DLD1 (cell line): ENCODE data around the gene CFAP410.

Source experiments
- in situ Hi-C: cut with HindIII; loops from 2 replicates; pipeline ENCODE4 v1.10.0; 2017; ENCODE audit warnings: low sequenced_read_pairs

CFAP410 gene

DNA sequence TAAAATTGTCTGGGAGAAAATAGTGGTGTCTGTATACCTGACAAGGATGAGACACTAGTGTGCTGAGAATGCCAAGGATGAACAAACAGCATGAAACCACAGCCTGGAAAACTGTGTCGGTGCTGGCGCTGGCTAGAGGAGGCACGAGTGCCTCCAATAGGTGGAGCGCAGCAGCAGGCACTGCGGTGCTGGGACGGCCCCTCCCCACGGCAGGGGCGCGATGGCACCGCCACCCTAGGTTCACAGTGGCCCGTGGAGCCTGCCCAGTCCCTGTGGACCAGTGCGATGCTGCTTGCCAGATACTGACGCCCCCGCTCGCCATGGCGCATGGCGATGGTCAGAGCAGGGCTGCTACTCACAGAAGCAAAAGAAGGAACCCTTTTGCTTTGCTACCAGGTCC lies 6.8 kb downstream of the CFAP410 start:
- in situ Hi-C loops = loop anchor here (10.0 kb wide), 1 partner anchor 152 kb away; no protein-coding TSS in a partner anchor

DNA sequence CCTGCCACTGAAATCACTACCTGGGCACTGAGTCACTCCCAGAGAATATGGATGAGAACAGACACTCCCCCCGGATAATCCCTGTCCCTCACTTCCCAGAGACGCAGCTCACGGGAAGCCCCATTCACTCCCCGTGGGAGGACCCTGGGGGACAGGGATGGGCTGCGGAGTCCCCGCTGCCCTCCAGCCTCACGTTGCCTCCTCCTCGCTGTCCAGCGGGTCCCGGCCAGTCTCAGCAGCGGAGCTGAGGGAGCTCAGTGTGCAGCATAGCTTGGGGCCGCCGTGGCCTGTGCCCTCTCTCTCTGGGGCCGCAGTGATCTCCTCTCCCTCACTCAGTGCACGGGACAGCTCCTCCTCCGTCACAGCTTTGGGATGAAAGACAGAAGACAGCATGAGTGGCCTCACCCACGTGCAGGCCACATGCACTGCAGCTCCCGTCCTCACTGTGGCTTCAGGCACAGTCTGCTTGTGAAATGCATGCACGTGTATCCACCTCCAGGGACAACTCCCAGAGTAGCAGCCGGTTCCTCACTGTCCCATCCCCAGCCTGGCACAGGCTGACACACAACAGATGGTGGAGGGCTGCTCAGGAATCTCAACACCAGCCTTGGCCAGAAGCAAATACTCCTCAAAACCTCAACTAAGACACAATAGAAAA lies 7.4 kb downstream of the CFAP410 start:
- in situ Hi-C loops = loop anchor here (10.0 kb wide), 1 partner anchor 153 kb away; no protein-coding TSS in a partner anchor

DNA sequence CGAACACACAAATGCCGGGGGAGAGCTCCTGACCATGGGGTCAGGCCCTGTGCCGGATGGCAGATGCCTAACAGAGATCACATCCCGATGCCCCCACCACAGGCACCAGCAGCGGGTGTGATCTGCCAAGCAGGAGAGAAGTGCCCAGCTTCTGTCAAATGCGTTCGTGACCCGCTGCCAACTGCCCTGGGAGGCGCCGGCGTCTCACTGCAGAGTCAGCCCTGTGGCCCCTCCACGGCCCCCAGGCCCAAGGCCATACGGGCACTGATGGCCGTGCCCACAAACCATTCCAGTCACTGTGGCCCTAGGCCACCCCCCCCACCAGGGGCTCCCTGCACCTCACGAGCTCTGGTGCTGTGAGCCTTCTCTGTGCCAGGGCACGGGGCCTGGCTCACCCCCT lies 8.0 kb downstream of the CFAP410 start:
- in situ Hi-C loops = loop anchor here (10.0 kb wide), 1 partner anchor 154 kb away; no protein-coding TSS in a partner anchor

DNA sequence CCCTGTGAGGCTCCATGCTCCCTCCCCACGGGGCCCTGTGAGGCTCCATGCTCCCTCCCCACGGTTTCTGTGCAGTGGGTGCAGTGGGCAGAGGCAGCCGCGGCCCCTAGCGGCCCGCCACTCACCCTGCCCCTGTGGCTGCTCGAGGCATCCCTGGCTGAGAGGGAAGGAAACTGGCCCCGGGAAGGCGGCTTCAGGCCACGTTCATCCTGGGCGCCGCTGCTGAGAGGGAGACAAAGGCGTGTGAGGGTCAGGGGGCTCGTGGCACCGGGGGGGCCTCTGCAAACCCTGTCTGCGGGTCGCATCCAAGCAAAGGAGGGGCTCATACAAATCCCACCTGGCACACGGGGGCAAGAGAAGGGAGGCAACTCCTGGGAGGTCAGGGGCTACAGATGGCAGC lies 8.5 kb downstream of the CFAP410 start:
- in situ Hi-C loops = loop anchor here (10.0 kb wide), 1 partner anchor 154 kb away; no protein-coding TSS in a partner anchor

DNA sequence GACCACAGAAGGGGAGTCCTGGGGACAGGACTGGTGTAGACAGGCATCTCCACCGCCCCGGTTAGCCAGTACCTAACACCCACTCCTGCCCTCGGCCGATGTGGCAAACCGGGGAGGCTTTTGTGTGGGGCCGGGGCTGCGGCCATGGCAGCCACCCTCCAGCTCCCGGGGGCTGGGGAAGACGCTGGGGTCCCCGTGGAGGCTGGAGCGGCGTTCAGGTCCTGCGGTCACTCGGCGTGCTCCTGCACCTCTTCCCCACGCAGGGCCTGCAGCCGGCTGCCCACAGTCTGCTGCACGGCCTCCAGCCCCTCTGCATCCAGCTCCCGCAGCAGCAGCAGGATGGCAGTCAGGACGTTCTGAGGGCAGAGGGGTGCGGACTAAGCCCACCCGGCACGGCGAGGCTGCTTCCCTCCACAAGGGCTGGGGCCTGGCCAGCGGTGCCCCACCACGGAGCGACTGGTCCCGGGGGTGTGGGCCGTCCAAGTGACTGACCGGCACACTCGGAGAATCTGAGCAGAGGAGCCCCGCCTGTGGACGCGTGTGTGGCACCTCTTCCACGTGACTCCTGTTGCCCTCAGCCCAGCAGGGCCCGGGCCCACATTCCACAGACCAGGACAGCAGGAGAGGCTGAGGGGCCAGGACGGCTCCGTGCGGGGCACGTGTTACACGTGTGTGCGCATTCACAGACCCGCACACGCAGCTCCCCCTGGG lies 9.1 kb downstream of the CFAP410 start:
- in situ Hi-C loops = loop anchor here (10.0 kb wide), 1 partner anchor 155 kb away; no protein-coding TSS in a partner anchor

DNA sequence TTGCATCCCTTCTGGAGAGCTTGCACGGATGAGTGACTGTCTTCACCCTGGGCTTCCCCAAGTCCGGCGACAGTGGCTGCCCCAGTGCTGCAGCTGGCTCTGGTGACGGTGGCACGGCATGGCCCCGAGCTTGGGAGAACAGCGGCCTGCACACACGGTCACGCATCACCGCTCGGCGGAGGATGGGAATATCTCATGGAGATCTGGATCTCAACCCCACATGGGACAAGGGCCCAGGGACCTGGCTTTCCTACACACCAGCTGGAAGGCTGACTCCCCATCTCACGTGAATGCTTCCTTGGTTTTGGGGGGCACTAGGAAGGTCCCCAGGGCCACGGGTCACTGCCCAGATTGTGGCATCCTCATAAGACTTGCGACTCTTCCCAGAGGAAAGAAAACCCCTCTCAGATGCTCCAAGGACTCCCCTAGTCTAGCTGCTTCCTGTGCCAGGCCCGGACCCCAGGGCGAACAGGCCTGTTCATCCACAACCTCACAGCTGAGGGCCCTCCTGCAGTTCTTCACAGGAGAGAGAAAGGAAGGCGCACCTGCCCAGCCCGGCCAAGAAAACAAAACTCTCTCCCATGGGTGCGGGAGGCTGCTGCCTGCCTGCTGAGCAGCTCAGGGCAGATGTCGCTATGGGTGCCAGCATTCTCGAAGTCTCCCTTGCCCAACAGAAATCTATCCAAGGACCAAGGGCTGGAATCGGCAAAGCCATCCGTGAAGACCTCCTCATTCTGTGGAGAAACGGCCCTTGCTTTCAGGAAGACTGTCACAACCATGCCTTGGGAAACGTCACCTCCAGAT lies 9.9 kb downstream of the CFAP410 start:
- in situ Hi-C loops = no loop called here

DNA sequence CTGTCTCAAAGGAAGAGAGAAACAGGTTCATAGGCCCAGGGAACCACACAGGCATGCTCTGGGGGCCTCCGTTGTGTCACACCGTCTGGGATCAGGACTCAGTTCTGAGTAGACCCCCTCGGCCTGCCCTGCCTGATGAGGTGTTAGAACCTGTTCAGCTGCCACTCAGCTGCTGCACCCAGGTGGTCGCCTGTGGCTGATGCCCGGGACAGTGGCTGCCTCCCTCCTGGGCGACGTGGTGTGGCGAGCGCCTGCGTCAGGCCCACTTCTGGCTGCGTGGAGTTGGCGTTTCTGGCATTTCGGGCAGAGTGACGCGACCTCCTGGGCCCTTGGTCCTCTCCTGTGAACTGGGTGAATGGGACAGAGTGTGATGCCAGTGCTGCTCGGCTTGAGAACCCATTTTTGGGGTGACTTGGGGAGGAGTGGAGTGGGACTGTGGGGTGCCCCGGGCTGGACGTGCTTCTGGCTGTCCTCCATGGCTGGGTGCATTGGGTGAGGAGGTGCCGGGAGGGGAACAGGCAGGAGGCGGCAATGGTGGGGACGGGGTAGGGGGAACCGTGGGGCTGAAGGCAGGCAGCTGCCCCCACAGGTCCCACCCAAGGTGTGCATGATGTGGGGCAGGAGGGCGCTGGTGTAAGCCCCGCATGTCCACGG lies 10.8 kb downstream of the CFAP410 start:
- in situ Hi-C loops = no loop called here

DNA sequence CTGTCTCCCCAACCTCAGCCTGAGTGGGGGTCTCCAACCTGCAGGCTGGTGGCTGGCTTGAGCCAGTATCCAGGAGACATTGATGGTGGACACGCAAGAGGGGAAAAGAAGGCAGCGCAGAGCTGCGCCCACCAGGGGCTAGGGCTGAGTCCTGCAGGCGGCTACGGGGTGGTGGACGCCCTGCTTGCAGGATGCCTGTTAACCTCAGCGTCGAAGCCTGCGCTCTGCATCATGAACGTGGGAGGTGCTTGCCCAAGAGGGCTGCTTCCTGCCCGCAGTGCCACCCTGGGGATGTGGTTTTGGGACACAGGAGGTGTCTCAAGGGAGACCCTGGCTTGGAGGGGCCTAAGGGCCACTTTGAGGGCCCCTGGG lies 11.6 kb downstream of the CFAP410 start:
- in situ Hi-C loops = no loop called here

DNA sequence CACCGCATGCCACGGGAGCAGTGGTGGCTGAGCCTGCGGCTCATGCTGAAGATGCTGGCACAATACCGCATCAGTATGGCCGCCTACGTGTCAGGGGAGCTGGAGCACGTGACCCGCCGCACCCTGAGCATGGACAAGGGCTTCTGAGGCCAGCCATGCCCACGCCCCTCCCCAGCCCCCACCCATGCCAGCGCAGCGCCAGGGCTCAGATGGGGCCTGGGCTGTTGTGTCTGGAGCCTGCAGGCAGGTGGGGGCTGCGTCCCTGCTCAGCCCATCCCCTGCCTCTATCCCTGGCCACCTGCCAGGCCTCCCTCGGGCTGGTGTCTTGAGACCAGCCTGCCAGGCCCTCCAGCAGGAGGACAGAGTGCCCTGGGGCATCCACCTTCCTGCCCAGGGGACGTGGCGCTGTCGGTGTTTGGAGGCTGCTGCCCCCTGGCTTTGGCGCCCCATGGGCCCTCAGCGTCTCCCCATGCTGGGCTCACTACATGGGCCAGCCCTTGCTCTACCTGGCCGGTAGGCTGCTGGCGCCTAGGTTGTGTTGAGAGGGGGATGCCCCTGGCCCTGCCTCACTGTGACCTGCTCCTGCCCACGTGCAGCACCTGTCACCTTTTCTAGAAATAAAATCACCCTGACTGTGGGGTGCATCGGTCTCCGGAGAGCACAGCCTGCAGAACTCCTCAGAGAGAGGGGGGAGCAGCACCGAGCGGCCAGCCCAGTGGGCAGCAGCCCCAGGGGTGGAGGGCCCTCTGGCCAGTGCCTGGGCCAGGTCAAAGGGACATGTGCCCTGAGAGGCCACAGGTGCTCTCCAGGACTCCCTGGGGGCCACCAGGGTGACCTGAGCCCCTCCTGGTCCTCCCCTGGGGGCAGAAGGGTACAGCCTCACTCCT lies 12.2 kb downstream of the CFAP410 start:
- in situ Hi-C loops = no loop called here

DNA sequence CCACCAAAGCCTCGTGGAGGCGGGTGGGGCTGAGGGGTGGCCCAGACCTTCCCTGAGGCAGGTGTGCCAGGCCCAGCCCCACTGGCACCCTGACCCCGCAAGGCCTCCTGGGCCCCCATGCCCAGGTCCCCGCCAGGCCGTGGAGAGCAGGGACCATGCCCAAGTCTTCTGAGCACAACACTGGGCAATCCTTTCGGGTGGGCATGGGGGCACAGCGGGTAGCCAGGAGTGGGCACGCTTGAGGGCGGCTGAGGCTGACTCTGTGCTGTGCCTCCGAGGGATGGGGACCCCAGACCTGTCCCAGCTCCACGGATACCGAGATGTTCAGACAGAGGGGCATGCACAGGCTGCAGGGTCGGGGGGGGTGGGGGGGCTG lies 12.9 kb downstream of the CFAP410 start:
- in situ Hi-C loops = no loop called here

DNA sequence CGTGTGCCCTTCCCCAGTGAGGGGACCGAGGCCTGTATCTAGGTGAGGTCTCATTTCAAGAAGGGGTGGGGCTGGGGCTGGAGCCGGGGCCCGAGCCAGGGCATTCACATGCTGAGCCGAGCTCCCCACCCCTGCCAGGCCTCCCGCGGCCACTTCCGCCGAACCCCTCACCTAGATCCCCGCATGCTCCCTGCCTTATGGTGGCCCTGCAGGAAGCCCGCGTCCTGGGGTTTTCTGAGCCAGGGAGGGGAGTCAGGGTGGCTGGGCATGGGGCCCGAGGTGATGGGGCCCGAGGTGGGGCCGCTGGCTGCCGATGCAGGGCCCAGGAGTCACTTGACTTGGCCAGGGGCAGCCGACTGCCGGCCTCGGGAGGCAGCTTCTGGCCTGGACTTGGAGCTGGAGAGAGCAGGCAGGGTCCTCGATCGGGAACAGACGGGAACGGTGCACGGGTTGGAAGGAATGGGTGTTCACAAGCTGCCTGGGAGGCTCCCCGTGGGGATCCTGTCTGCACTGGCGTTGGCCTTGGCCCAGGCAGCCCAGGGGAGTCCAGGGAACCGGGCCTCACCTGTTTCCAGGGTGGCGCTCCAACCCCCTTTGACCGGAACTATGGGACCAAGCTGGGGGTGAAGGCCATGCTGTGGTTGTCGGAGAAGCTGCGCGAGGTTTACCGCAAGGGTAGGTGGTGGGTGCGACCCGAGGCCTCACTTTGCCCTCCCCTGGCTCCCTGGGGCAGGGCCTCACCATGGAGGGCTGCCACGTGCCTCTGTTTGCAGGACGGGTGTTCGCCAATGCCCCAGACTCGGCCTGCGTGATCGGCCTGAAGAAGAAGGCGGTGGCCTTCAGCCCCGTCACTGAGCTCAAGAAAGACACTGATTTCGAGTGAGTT lies 13.6 kb downstream of the CFAP410 start:
- in situ Hi-C loops = no loop called here

DNA sequence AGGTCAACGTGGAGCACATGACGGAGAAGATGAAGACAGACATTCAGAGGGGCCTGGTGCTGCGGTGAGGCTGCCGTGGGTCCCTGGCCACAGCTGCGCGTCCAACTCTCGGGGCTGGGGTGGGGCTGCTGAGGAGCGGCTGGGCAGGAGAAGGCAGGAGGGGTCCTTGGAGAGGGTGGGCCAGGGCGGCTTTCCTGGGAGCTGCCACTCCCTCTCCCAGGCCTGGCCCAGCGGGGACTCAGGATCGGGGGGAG lies 14.4 kb downstream of the CFAP410 start:
- in situ Hi-C loops = no loop called here

DNA sequence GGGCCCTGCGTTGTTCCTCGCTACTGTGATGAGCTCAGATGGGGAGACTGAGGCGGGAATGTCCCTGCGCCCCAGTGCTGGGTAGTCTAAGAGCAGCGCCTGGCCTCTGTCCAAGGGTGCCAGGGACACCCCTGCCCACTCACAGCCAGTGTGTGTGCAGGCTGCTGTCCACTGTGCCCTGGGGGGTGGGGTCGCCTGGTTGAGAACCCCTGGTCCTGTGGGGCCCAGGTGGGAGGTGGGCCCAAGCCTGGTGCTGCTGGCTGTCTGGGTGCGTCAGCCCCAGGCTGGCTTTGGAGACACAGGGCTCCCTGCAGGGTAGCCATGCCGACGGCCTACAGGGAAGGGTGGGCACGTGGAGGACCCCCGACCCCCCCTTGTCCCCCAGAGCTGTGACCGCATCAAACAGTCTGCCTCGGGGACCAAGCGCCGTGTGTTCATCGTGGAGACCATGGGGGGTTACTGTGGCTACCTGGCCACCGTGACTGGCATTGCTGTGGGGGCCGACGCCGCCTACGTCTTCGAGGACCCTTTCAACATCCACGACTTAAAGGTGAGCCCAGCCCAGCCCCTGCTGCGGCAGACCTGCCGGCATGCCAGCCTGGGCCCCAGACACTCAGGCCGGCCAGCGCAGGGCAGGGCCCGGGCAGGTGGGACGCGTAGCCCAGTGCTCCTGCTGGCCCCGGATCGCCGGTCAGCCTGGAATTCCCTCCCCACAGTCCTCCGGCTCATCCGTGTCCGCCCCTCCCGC lies 14.9 kb downstream of the CFAP410 start:
- in situ Hi-C loops = no loop called here

DNA sequence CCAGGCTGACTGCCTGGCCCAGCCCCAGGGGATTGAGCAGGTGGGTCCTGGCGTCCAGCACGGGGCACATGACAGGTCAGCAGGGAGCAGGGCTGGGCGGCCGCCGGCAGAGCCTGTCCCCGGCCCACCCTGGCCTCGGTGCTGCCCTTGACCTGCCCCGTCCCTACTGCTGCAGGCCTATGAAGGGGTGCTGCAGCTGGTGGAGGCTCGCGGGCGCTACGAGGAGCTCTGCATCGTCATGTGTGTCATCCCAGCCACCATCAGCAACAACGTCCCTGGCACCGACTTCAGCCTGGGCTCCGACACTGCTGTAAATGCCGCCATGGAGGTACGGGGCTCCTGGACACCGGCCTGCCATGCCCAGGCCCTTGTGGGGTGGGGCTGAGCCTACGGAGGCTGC lies 15.6 kb downstream of the CFAP410 start:
- in situ Hi-C loops = no loop called here

DNA sequence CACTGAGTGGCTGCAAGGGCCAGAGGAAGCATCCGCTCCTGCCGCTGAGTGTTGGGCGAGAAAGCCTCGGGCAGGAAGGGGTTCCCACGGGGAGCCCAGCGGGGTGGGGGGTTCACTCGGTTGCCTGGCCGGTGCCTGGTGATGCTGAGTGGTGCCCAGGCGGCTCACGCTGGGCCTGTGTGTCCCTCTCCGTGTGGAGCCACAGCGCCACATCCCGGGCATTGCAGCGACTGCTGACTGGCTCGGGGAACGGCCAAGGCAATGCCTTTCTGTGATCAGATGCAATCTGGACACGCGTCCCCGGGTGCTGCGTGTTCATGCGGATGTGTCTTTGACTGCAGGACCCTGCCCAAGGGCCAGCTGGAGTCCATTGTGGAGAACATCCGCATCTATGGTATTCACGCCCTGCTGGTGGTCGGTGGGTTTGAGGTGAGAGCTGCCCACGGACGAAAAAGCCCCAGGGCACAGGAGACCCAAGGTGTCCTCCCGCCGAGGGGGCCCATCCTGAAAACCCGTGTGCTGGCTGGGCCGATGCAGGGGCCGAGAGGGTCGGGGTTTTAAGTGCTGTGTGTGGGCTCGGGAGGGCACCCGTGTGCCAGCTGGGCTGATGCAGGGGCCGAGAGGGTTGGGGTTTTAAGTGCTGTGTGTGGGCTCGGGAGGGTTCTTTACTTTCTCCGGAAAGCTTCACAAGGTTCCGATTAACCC lies 16.4 kb downstream of the CFAP410 start:
- in situ Hi-C loops = no loop called here

DNA sequence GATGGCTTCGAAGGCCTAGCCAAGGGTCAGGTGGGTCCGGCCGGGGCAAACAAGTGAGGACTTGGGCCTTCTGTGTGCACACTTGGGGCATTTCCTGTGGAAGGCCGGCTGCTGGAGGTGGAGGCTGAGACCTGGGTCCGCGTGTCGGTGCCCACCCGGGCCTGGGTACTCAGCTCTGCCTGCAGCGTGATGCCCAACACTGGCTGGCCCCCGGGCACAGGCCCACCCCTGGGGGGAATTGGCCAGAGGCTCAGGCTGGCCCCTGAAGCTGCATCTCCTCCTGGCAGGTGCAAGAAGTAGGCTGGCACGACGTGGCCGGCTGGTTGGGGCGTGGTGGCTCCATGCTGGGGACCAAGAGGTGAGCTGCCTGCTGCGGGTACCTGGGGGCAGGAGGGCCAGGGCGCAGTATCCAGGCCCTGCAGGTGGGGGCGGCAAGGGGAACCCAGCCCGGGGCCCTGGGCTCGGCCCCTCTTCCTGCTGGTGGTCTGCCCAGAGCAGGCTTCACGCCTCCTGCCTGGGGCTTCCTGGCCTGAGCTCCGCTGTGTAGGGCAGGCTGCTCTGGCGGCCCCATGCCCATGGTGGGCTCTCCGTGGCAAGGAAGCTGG lies 17.2 kb downstream of the CFAP410 start:
- in situ Hi-C loops = no loop called here

DNA sequence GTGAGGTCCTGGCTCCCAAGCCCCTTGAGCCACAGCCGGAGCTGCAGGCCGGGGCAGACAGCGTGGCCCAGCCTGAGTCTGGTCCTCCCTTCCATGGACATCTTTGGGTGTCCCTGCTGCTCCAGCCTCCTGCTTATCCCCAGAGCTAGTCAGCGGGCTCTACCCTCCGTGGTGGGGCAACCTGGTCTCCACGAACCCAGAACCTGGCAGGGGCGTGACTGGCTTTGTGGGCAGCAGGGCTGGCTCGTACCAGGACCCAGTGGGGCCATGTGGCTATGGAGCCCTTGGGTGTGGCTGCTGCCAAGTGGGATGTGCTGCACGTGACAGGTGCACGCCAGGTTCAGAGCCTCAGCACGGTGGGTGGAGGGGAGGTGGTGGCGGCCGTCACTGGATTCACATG lies 18.3 kb downstream of the CFAP410 start:
- in situ Hi-C loops = no loop called here
